Endothelial cell (in vitro differentiated cells): ENCODE measurements around the gene DHCR7. TPM values are rescaled to one million over a fixed set of nuclear protein-coding genes. Genes with fewer than 3 reads are reported as not detected.

Experiments used
- DNase-seq: peaks from one replicate; pipeline ENCODE4 v3.0.0; 2021; ENCODE audit warnings: low spot score
- H3K27ac Mint-ChIP-seq: one replicate; pipeline ENCODE4 v1.8.0; 2021; ENCODE audit warnings: mixed read lengths, inconsistent platforms; ENCODE audit not compliant: unreplicated experiment
- H3K27me3 Mint-ChIP-seq: one replicate; pipeline ENCODE4 v1.8.0; 2021; ENCODE audit warnings: mild to moderate bottlenecking, moderate library complexity, mixed read lengths, inconsistent platforms; ENCODE audit not compliant: unreplicated experiment
- H3K36me3 Mint-ChIP-seq: one replicate; pipeline ENCODE4 v1.8.0; 2021; ENCODE audit warnings: mild to moderate bottlenecking, low read depth, mixed read lengths, inconsistent platforms; ENCODE audit not compliant: unreplicated experiment
- H3K4me1 Mint-ChIP-seq: one replicate; pipeline ENCODE4 v1.8.0; 2021; ENCODE audit warnings: mild to moderate bottlenecking, mixed read lengths, inconsistent platforms; ENCODE audit not compliant: unreplicated experiment
- H3K4me3 Mint-ChIP-seq: one replicate; pipeline ENCODE4 v1.8.0; 2021; ENCODE audit warnings: mild to moderate bottlenecking, mixed read lengths, inconsistent platforms; ENCODE audit not compliant: unreplicated experiment
- H3K9me3 Mint-ChIP-seq: one replicate; pipeline ENCODE4 v1.8.0; 2021; ENCODE audit warnings: mixed read lengths, inconsistent platforms; ENCODE audit not compliant: unreplicated experiment
- total RNA-seq: library from RNA; stranded (reverse); fragmentation: NEBNext Ultra II Directional; extraction: Animal tissue kit (Norgen Biotek cat#: 25700); gene quantifications from one replicate; pipeline ENCODE4 v1.2.1, GENCODE V29; 2021; ENCODE audit not compliant: unreplicated experiment
- TF ChIP-seq, protein P1 (sequence below): fragments of 200-600 bp; sonication (generic); IDR thresholded peaks from one replicate; pipeline ENCODE4 v1.5.0; 2021; ENCODE audit warnings: antibody characterized with exemption; ENCODE audit not compliant: unreplicated experiment

DHCR7 gene
- total RNA-seq, 1 donor from 2014 or later, result 130 TPM

- peaks cover 8% of the 10 kb centered on the region for H3K27me3 Mint-ChIP-seq
- H3K9me3 Mint-ChIP-seq, result no peaks in the 10 kb centered on the region
- no peak overlapping the region for H3K4me3 Mint-ChIP-seq
- no peaks in the 10 kb centered on the region for H3K36me3 Mint-ChIP-seq
- no peak for DNase-seq
- TF ChIP-seq, protein P1, sequence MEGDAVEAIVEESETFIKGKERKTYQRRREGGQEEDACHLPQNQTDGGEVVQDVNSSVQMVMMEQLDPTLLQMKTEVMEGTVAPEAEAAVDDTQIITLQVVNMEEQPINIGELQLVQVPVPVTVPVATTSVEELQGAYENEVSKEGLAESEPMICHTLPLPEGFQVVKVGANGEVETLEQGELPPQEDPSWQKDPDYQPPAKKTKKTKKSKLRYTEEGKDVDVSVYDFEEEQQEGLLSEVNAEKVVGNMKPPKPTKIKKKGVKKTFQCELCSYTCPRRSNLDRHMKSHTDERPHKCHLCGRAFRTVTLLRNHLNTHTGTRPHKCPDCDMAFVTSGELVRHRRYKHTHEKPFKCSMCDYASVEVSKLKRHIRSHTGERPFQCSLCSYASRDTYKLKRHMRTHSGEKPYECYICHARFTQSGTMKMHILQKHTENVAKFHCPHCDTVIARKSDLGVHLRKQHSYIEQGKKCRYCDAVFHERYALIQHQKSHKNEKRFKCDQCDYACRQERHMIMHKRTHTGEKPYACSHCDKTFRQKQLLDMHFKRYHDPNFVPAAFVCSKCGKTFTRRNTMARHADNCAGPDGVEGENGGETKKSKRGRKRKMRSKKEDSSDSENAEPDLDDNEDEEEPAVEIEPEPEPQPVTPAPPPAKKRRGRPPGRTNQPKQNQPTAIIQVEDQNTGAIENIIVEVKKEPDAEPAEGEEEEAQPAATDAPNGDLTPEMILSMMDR, result no peak
- no peaks in the 10 kb centered on the region for H3K4me1 Mint-ChIP-seq
- H3K27ac Mint-ChIP-seq, result no peak overlapping the region
These were observed 54.9 kb downstream of the DHCR7 start for GRCh38 chr11:71393283-71393682.

- Mint-ChIP-seq H3K4me1 (no peaks in the 10 kb centered on the region), H3K36me3 (no peaks in the 10 kb centered on the region), H3K9me3 (no peaks in the 10 kb centered on the region), H3K27ac (no peak overlapping the region), H3K4me3 (no peak overlapping the region), H3K27me3 (peaks cover 11% of the 10 kb centered on the region)
- DNase-seq, result no peak
- TF ChIP-seq, protein P1, result no peak
These were observed 56.4 kb downstream of the DHCR7 start for GRCh38 chr11:71391796-71392195.

DNA sequence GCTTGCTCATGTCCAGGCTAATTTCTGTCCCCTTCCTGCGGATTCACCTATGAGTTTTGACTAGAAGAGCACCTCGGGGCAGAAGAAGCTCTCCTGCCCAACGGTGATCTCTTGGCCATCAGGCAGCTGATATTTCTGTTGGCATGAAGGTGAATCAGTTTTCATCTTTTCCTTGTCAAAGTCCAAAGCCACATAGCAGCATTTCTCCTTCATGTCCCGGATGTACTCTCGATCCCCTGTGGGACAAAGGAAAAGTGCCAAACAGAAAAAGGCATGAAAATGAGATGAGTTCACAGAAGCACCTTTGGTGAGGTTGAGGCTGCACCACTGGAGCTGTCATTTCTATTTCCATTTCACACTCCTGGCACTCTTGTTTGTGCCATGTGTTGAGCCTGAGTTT, 56.8 kb downstream of the DHCR7 start:
- no peaks in the 10 kb centered on the region for H3K9me3 Mint-ChIP-seq
- DNase-seq, result no peak
- H3K4me1 Mint-ChIP-seq, result no peaks in the 10 kb centered on the region
- TF ChIP-seq, protein P1, result no peak
- H3K4me3 Mint-ChIP-seq, result no peak overlapping the region
- H3K36me3 Mint-ChIP-seq, result no peaks in the 10 kb centered on the region
- H3K27ac Mint-ChIP-seq, result no peak overlapping the region
- H3K27me3 Mint-ChIP-seq, result peaks cover 11% of the 10 kb centered on the region

GRCh38 chr11:71388637-71389235, 59.5 kb downstream of the DHCR7 start:
- Mint-ChIP-seq H3K36me3 (peaks cover 4% of the 10 kb centered on the region), H3K4me3 (no peak overlapping the region), H3K27me3 (peaks cover 9% of the 10 kb centered on the region), H3K9me3 (no peaks in the 10 kb centered on the region), H3K4me1 (no peaks in the 10 kb centered on the region), H3K27ac (no peak overlapping the region)
- TF ChIP-seq, protein P1, result no peak
- no peak for DNase-seq

- Mint-ChIP-seq H3K36me3 (peaks cover 4% of the 10 kb centered on the region), H3K27me3 (peaks cover 9% of the 10 kb centered on the region)
- TF ChIP-seq, protein P1, result no peak
These were observed 60.2 kb downstream of the DHCR7 start for GRCh38 chr11:71387784-71388636.

More at GRCh38 chr11:71387784-71388636, 60.2 kb downstream of the DHCR7 start:
- H3K4me1 Mint-ChIP-seq, result no peaks in the 10 kb centered on the region
- H3K27ac Mint-ChIP-seq, result no peak overlapping the region
- DNase-seq, result no peak
- H3K4me3 Mint-ChIP-seq, result no peak overlapping the region
- H3K9me3 Mint-ChIP-seq, result no peaks in the 10 kb centered on the region
